ENCODE results near the gene SESN1.

DNA sequence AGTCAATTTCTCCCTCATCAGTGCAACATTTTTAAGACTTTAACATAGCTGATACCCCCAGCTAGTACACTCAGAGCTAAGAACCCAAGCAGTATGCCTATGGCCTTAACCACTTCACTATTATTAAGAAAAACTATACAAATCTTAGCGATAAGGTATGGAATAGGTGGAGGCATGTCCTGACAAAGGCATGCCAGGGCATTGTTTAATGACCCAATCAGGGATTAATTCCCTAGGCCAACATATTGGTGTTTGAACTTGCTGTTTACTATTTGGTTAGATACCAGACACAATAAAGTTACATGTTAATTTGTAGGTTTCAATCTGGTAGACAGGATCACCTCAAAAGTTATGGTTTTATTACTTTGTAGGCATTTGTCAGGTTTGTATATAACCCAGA lies 153.4 kb downstream of the SESN1 start:
- TF ChIP-seq, protein P1, sequence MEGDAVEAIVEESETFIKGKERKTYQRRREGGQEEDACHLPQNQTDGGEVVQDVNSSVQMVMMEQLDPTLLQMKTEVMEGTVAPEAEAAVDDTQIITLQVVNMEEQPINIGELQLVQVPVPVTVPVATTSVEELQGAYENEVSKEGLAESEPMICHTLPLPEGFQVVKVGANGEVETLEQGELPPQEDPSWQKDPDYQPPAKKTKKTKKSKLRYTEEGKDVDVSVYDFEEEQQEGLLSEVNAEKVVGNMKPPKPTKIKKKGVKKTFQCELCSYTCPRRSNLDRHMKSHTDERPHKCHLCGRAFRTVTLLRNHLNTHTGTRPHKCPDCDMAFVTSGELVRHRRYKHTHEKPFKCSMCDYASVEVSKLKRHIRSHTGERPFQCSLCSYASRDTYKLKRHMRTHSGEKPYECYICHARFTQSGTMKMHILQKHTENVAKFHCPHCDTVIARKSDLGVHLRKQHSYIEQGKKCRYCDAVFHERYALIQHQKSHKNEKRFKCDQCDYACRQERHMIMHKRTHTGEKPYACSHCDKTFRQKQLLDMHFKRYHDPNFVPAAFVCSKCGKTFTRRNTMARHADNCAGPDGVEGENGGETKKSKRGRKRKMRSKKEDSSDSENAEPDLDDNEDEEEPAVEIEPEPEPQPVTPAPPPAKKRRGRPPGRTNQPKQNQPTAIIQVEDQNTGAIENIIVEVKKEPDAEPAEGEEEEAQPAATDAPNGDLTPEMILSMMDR (IDR thresholded peaks at IDR 0.05; ENCODE audit: insufficient read depth, low read depth, low read length) = no peak
- TF ChIP-seq EZH2 (IDR thresholded peaks at IDR 0.05; ENCODE audit: insufficient read depth, low read length) = no peak

Data from astrocyte (in vitro differentiated cells and primary cell).